Osteoblast (primary cell): ENCODE results near the gene ITGA2B. TPM values are rescaled to one million over a fixed set of nuclear protein-coding genes. Genes with fewer than 3 reads are reported as not detected.
A peak's percentile ranks its signal among the peaks of the same experiment; 100 is the strongest.
"Not testable (repeated sequence)": the region's sequence is repeated elsewhere in the genome, so short reads cannot be mapped to it uniquely, and the experiment has no call there.

Experiments used
- DNase-seq: peaks from one replicate; pipeline ENCODE4 v3.0.0; 2011; ENCODE audit warnings: low spot score, mixed read lengths; ENCODE audit not compliant: insufficient read length; ENCODE audit errors: missing footprints
- H2AFZ ChIP-seq: 2 replicates; pipeline ENCODE4 v1.6.0; 2011; ENCODE audit warnings: mild to moderate bottlenecking, low read length
- H3K27ac ChIP-seq: 2 replicates; pipeline ENCODE4 v1.5.1; 2011; ENCODE audit warnings: mild to moderate bottlenecking, low read depth, low read length, moderate library complexity
- H3K27me3 ChIP-seq: 2 replicates; pipeline ENCODE4 v1.6.0; 2012; ENCODE audit warnings: mild to moderate bottlenecking, control low read depth, inconsistent platforms, low read length, moderate library complexity; ENCODE audit not compliant: insufficient read depth
- H3K36me3 ChIP-seq: 2 replicates; pipeline ENCODE4 v1.5.1; 2011; ENCODE audit warnings: mild to moderate bottlenecking, low read length, control low read depth, moderate library complexity; ENCODE audit not compliant: insufficient read depth
- H3K4me1 ChIP-seq: 2 replicates; pipeline ENCODE4 v1.5.1; 2011; ENCODE audit warnings: mild to moderate bottlenecking, low read length, control low read depth, moderate library complexity; ENCODE audit not compliant: insufficient read depth
- H3K4me2 ChIP-seq: 2 replicates; pipeline ENCODE4 v1.6.0; 2011; ENCODE audit warnings: mild to moderate bottlenecking, low read length; ENCODE audit not compliant: insufficient read depth
- H3K4me3 ChIP-seq: fragments of 200-600 bp; sonication (generic); 3 replicates; pipeline ENCODE4 v1.5.1; 2012; ENCODE audit warnings: mild to moderate bottlenecking, low read length, inconsistent platforms; ENCODE audit not compliant: insufficient read depth
- H3K79me2 ChIP-seq: 2 replicates; pipeline ENCODE4 v1.6.0; 2012; ENCODE audit warnings: mild to moderate bottlenecking, low read length, control low read depth, inconsistent platforms; ENCODE audit not compliant: insufficient read depth
- H3K9me3 ChIP-seq: 2 replicates; pipeline ENCODE4 v1.5.1; 2011; ENCODE audit warnings: low read depth, low read length, control low read depth
- H4K20me1 ChIP-seq: 2 replicates; pipeline ENCODE4 v1.6.0; 2012; ENCODE audit warnings: mild to moderate bottlenecking, low read length, control low read depth; ENCODE audit not compliant: insufficient read depth
- CTCF ChIP-seq: IDR thresholded peaks from 2 replicates; pipeline ENCODE4 v1.5.1; 2011; ENCODE audit warnings: mild to moderate bottlenecking, low read depth, low read length, moderate library complexity; ENCODE audit errors: extremely low read depth
- total RNA-seq: library from RNA; depleted of rRNA; stranded (reverse); fragments of >200 nt; gene quantifications from 2 replicates; pipeline ENCODE4 v1.2.3, GENCODE V29; 2012

Gene ITGA2B
- total RNA-seq, 1 donor = not detected

GRCh38 chr17:44367231-44367979 lies 22.0 kb downstream of the ITGA2B start:
- H3K79me2 ChIP-seq = no peaks in the 10 kb centered on the region
- no peak overlapping the region for H3K4me3 ChIP-seq
- DNase-seq = peak; percentile 65
- H3K27ac ChIP-seq = no peak overlapping the region
- H4K20me1 ChIP-seq = no peaks in the 10 kb centered on the region
- no peak overlapping the region for H3K4me2 ChIP-seq
- H3K4me1 ChIP-seq = no peaks in the 10 kb centered on the region
- H3K9me3 ChIP-seq = no peaks in the 10 kb centered on the region
- TF ChIP-seq CTCF = no peak
- H3K27me3 ChIP-seq = peaks cover 13% of the 10 kb centered on the region
- H3K36me3 ChIP-seq = no peaks in the 10 kb centered on the region
- H2AFZ ChIP-seq = no peak overlapping the region

GRCh38 chr17:44365051-44365450 lies 24.4 kb downstream of the ITGA2B start:
- H3K9me3 ChIP-seq, H3K4me2 ChIP-seq, H3K79me2 ChIP-seq, H3K36me3 ChIP-seq, H2AFZ ChIP-seq, H3K4me3 ChIP-seq, H4K20me1 ChIP-seq, H3K4me1 ChIP-seq, H3K27ac ChIP-seq: not testable (repeated sequence)
- H3K27me3 ChIP-seq = peaks cover 10% of the 10 kb centered on the region
- peak; percentile 90 for DNase-seq

- DNase-seq = peak; percentile 99
- H3K4me3 ChIP-seq = peak within 1 kb of the TSS; percentile 75
- peak; percentile 25 for TF ChIP-seq CTCF
- no peak within 1 kb of the TSS for H3K27ac ChIP-seq
- peak within 1 kb of the TSS; percentile 82 for H3K4me2 ChIP-seq
- no peaks in the 10 kb centered on the region for H3K36me3 ChIP-seq
- no peaks in the 10 kb centered on the region for H4K20me1 ChIP-seq
- H2AFZ ChIP-seq = peak within 1 kb of the TSS; percentile 83
- no peaks in the 10 kb centered on the region for H3K4me1 ChIP-seq
- H3K27me3 ChIP-seq = peaks cover 10% of the 10 kb centered on the region
- no peaks in the 10 kb centered on the region for H3K9me3 ChIP-seq
- no peaks in the 10 kb centered on the region for H3K79me2 ChIP-seq
Measured at GRCh38 chr17:44363613-44364159, 25.8 kb downstream of the ITGA2B start, which contains the start of gene FAM171A2. TSS of gene FAM171A2 (minus strand) at chr17:44363853. CDS start at chr17:44363714, 139 bp downstream.

- H4K20me1 ChIP-seq = no peaks in the 10 kb centered on the region
- H3K9me3 ChIP-seq = no peaks in the 10 kb centered on the region
- no peak overlapping the region for H3K27ac ChIP-seq
- H3K79me2 ChIP-seq = no peaks in the 10 kb centered on the region
- H2AFZ ChIP-seq = peak overlapping the region; percentile 83
- H3K4me1 ChIP-seq = no peaks in the 10 kb centered on the region
- H3K4me2 ChIP-seq = peak overlapping the region; percentile 82
- peak overlapping the region; percentile 75 for H3K4me3 ChIP-seq
- H3K36me3 ChIP-seq = no peaks in the 10 kb centered on the region
- DNase-seq = peak; percentile 98
- H3K27me3 ChIP-seq = peaks cover 10% of the 10 kb centered on the region
- no peak for TF ChIP-seq CTCF
Measured at GRCh38 chr17:44362949-44363612, 26.4 kb downstream of the ITGA2B start.
